SK-N-MC (cell line): ENCODE results near the gene ARID1B.

Experiments used
- DNase-seq: peaks from one replicate; pipeline ENCODE4 v3.0.0-alpha.2; 2011; ENCODE audit warnings: low read depth, low spot score
- H3K27ac ChIP-seq: fragments of 200-600 bp; sonication (generic); 2 replicates; pipeline ENCODE4 v1.5.1; 2016; ENCODE audit warnings: mixed run types
- H3K36me3 ChIP-seq: fragments of 200-600 bp; sonication (generic); 2 replicates; pipeline ENCODE4 v1.6.1; 2017; ENCODE audit warnings: antibody characterized with exemption, low read length, mixed read lengths; ENCODE audit not compliant: insufficient read depth
- H3K4me3 ChIP-seq: fragments of 200-600 bp; sonication (generic); 2 replicates; pipeline ENCODE4 v1.5.1; 2016
- H3K9ac ChIP-seq: fragments of 200-600 bp; sonication (generic); 2 replicates; pipeline ENCODE4 v1.8.0; 2017; ENCODE audit warnings: mixed run types, mixed read lengths; ENCODE audit not compliant: insufficient read length
- H3K9me3 ChIP-seq: fragments of 200-600 bp; sonication (generic); 2 replicates; pipeline ENCODE4 v1.6.1; 2017; ENCODE audit warnings: low read depth, mild to moderate bottlenecking, antibody characterized with exemption, low read length, moderate library complexity, mixed read lengths
- EZH2 ChIP-seq: fragments of 200-600 bp; sonication (generic); IDR thresholded peaks from one replicate; pipeline ENCODE4 v1.6.1; 2017; ENCODE audit warnings: antibody characterized with exemption
- FOXP2 ChIP-seq: optimal IDR thresholded peaks from 2 replicates; pipeline ENCODE3; 2011; ENCODE audit warnings: mild to moderate bottlenecking, moderate library complexity; ENCODE audit not compliant: insufficient read depth; ENCODE audit errors: extremely low read length, control extremely low read depth
- POLR2AphosphoS5 ChIP-seq: IDR thresholded peaks from 2 replicates; pipeline ENCODE4 v1.6.1; 2012; ENCODE audit warnings: mild to moderate bottlenecking, low read depth, low read length, borderline replicate concordance

The ARID1B gene

DNA sequence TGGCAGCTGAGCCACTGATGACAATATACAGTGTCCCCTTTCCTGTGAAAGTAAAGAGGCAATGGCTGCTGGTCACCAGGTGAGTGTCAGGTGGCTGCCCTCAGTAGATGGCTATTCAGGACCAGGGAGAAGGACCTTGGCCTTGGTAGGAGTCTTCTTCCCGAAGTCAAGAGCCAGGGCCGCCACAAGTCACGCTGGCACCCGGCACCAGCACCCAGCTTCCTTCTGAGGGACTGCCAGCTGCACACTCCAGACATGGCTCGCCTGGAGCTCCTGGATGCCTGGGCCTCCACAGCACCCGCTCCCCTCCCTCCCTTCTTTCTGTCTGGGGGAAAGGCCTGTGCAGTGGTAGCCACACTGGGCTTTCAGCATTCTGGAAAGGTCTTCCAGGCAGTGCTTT is 419.2 kb downstream of the ARID1B start:
- H3K36me3 ChIP-seq, result peaks cover 73% of the 10 kb centered on the region
- no peak overlapping the region for H3K9ac ChIP-seq
- H3K4me3 ChIP-seq, result no peak overlapping the region
- H3K27ac ChIP-seq, result no peak overlapping the region
- TF ChIP-seq POLR2AphosphoS5, result no peak
- TF ChIP-seq EZH2, result no peak
- no peak for TF ChIP-seq FOXP2
- DNase-seq, result no peak
- no peaks in the 10 kb centered on the region for H3K9me3 ChIP-seq

DNA sequence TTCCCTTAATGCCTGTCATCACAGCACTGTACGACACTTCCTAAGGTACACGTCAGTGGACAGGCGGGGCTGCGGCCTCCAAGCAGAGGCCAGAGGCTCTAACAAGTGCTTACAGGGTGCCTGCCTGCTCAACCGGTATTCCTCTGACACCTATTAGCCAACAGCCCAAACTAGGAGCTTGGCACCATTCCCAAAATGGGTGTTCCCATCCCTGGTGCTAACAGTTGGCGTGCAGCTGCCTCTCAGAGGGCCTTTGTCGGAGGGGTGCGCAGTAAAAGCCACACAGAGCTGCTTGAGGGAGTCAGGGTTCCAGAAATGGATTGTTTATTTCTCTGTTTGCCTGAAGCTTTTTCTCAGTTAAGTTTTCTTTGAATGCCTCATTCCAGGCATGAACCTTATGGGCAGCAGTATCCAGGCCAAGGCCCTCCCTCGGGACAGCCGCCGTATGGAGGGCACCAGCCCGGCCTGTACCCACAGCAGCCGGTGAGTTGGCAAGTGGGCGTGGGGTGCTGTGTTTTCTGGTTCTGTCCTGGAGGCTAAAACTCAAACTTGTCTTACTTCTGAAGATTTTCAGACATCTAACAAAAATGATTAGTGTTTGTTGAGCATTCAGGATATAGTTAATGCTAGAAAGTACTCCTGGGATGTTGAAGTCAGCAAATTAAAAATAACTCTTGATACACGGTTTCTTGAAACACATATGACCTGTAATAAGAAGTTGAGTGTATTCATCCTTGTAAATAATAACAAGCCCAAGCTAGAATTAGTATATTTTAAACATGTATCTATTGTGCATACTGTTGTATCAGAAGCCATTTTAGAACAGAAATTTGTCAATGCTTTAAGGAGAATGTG is 421.5 kb downstream of the ARID1B start:
- no peak overlapping the region for H3K4me3 ChIP-seq
- 0 out of 2 replicates have a peak overlapping the region, but pooled peaks have one; percentile 28 for H3K27ac ChIP-seq
- H3K9ac ChIP-seq, result no peak overlapping the region
- H3K36me3 ChIP-seq, result peaks cover 72% of the 10 kb centered on the region
- no peak for DNase-seq
- TF ChIP-seq EZH2 (no peak), FOXP2 (no peak)
- no peaks in the 10 kb centered on the region for H3K9me3 ChIP-seq

DNA sequence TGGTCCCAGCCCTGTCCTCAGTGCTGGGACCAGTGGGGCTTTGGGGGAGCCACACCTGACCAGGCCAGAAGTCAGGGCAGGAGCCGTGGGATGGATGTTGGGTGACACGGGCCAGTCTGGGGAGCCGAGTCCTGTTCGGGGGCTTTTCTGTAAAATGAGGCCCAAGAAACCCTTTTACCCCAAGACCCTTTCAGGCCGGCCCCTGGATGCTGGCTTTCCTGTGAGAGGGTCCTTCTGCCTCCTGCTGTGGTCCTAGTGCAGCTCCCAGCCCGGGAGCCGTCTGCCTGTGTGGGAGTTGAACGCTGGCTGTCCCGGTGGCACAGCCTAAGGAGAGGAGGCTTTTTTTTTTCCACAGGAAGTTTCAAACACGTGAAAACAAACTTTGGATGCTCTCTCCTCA is 422.9 kb downstream of the ARID1B start:
- H3K36me3 ChIP-seq, result peaks cover 75% of the 10 kb centered on the region
- TF ChIP-seq FOXP2 (no peak), POLR2AphosphoS5 (no peak), EZH2 (no peak)
- no peak for DNase-seq

DNA sequence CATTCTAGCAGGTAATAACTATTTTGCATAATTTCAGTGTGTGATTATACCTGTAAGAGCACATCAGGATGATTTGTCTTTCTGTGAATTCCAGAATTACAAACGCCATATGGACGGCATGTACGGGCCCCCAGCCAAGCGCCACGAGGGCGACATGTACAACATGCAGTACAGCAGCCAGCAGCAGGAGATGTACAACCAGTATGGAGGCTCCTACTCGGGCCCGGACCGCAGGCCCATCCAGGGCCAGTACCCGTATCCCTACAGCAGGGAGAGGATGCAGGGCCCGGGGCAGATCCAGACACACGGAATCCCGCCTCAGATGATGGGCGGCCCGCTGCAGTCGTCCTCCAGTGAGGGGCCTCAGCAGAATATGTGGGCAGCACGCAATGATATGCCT is 423.4 kb downstream of the ARID1B start:
- TF ChIP-seq FOXP2 (no peak), POLR2AphosphoS5 (no peak), EZH2 (no peak)

More for the DNA sequence above, 422.9 kb downstream of the ARID1B start:
- Histone ChIP-seq H3K9ac (no peak overlapping the region), H3K4me3 (no peak overlapping the region), H3K9me3 (no peaks in the 10 kb centered on the region), H3K27ac (no peak overlapping the region)

DNA sequence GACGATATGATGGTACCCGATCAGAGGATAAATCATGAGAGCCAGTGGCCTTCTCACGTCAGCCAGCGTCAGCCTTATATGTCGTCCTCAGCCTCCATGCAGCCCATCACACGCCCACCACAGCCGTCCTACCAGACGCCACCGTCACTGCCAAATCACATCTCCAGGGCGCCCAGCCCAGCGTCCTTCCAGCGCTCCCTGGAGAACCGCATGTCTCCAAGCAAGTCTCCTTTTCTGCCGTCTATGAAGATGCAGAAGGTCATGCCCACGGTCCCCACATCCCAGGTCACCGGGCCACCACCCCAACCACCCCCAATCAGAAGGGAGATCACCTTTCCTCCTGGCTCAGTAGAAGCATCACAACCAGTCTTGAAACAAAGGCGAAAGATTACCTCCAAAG is 423.9 kb downstream of the ARID1B start:
- no peak for DNase-seq
- H3K36me3 ChIP-seq, result peaks cover 83% of the 10 kb centered on the region

More for the DNA sequence above, 423.4 kb downstream of the ARID1B start:
- Histone ChIP-seq H3K27ac (no peak overlapping the region), H3K4me3 (no peak overlapping the region), H3K36me3 (peaks cover 80% of the 10 kb centered on the region), H3K9me3 (no peaks in the 10 kb centered on the region), H3K9ac (no peak overlapping the region)
- DNase-seq, result no peak

DNA sequence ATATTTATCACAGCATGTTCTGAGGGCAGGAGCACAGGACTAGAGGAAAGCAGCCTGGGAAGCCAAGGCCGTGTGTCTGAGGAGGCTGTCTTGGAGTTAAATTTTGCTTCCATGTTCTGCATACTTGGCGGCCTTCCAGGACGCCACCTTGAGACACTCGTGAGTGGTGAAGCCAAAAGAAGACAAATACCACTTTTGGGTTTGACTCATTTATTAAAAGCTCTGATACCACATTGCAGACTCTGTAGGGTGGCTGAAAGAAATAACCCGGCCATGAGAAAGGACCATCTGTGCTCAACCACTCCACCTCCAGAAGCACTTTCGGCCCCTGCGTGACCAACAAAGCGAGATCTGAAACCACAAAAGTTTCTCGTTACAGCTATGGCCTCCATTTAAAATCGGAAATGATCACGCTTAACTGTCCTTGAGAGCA is 426.1 kb downstream of the ARID1B start:
- no peaks in the 10 kb centered on the region for H3K9me3 ChIP-seq
- no peak overlapping the region for H3K27ac ChIP-seq
- peaks cover 86% of the 10 kb centered on the region for H3K36me3 ChIP-seq
- no peak for TF ChIP-seq FOXP2
- TF ChIP-seq POLR2AphosphoS5, result no peak
- no peak for TF ChIP-seq EZH2
- no peak overlapping the region for H3K9ac ChIP-seq
- DNase-seq, result no peak
- no peak overlapping the region for H3K4me3 ChIP-seq

More for the DNA sequence above, 423.9 kb downstream of the ARID1B start:
- Histone ChIP-seq H3K4me3 (no peak overlapping the region), H3K9ac (no peak overlapping the region), H3K27ac (no peak overlapping the region), H3K9me3 (no peaks in the 10 kb centered on the region)
- no peak for TF ChIP-seq POLR2AphosphoS5
- no peak for TF ChIP-seq FOXP2

DNA sequence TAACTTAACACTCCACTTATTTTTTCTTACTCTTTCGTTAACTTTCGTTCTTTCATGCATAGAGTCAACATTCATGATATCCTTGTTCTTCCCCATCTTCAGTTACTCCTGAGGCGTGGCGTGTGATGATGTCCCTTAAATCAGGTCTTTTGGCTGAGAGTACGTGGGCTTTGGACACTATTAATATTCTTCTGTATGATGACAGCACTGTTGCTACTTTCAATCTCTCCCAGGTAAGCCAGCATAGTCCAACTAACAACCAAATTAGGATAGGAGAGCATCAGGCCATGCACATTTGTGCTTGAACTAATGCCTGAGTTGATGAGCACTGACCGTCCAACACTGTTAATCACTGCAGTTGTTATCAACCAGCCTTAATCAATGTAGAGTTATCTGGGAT is 426.6 kb downstream of the ARID1B start:
- Histone ChIP-seq H3K9ac (no peak overlapping the region), H3K27ac (no peak overlapping the region), H3K9me3 (no peaks in the 10 kb centered on the region), H3K4me3 (no peak overlapping the region), H3K36me3 (peaks cover 83% of the 10 kb centered on the region)
- no peak for TF ChIP-seq POLR2AphosphoS5
- TF ChIP-seq FOXP2, result no peak
- TF ChIP-seq EZH2, result no peak
- DNase-seq, result no peak

DNA sequence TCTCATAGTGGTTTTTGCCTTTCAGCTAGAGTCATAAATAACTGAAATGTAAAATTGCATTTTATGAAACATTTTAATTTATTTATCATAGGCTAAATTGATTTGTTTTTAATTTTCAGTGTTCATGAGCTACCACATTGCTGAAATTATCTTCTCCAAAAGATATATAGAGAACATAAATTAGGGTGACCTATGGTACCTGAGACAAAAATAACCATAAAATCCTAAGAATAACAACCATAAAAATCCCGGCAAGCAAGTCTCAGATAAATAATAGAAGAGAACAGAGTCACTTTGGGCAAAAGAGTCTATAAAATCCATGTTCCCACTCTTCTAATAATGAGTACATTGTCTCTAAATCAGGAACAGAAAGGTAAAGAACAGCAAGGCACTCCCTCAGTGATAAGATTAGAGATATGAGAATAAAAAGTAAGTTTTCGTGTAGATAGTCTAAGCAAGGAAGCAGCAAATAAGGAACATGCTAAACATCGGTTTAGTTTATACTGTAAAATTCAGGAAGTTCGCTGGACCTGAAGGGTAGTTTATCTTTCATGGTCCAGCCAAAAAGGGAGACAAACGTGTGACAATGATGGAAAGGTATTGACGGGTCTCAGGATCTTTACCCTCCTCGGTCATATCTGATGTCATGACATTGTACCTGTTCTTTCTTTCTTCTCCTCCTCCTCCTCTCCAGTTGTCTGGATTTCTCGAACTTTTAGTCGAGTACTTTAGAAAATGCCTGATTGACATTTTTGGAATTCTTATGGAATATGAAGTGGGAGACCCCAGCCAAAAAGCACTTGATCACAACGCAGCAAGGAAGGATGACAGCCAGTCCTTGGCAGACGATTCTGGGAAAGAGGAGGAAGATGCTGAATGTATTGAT is 428.5 kb downstream of the ARID1B start:
- H3K27ac ChIP-seq, result no peak overlapping the region
- DNase-seq, result no peak
- no peaks in the 10 kb centered on the region for H3K9me3 ChIP-seq
- H3K36me3 ChIP-seq, result peaks cover 69% of the 10 kb centered on the region
- H3K4me3 ChIP-seq, result no peak overlapping the region
- no peak overlapping the region for H3K9ac ChIP-seq
- TF ChIP-seq POLR2AphosphoS5, result no peak
- no peak for TF ChIP-seq EZH2
- TF ChIP-seq FOXP2, result no peak
